ENCODE measurements around the gene SLC25A45.
A peak's percentile ranks its signal among the peaks of the same experiment; 100 is the strongest.
"Not testable (repeated sequence)": the region's sequence is repeated elsewhere in the genome, so short reads cannot be mapped to it uniquely, and the experiment has no call there.

Gene SLC25A45

DNA sequence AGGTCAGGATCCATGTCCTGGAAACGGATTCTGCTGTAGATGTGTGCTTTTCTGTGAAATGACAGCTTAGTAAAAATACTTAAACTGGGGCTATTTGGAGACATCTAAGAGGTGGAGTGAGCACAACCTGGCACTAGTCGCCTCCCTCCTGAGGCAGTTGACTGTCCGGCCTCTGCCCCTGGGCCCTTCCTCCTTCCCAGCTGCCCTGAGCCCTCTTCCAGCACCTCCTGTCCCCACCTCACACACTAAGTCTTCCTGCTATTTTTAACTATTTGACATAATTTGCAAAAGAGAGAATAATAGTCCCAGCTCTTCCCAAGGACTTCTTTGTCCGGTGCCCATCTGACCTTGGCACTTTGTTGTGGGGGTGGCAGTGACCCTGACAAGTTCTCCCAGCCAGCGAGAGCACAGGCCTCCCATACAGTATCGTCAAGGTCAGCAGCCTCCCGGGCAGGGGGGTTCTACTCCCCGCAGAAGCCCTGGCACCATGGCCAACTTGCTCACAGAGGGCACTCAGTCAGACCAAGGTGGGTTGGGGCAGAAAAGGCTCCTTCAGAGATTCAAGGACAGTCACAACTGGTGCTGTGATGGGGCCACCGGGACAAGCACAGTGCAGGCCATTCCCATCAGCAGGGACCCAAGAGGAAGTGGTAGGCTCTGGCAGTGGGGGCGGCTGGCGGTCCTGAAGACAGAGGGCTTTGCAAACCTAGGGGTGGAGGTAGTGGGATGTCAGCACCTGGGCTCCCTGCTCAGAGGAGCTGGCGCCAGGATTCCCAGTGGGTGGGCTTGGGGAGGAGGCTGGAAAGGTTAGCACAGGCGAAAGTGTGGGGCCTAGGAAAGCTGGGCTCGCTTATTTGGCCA, 34.6 kb upstream of the SLC25A45 start:
- Mint-ChIP-seq H3K27me3 (ENCODE audit: low read depth) (no peaks in the 10 kb centered on the region), H3K36me3 (ENCODE audit: low read depth) (peaks cover 4% of the 10 kb centered on the region), H3K9me3 (no peaks in the 10 kb centered on the region), H3K4me1 (ENCODE audit: low read depth) (peaks cover 47% of the 10 kb centered on the region), H3K4me3 (peak overlapping the region; percentile 99), H3K27ac (peak overlapping the region; percentile 99)

DNA sequence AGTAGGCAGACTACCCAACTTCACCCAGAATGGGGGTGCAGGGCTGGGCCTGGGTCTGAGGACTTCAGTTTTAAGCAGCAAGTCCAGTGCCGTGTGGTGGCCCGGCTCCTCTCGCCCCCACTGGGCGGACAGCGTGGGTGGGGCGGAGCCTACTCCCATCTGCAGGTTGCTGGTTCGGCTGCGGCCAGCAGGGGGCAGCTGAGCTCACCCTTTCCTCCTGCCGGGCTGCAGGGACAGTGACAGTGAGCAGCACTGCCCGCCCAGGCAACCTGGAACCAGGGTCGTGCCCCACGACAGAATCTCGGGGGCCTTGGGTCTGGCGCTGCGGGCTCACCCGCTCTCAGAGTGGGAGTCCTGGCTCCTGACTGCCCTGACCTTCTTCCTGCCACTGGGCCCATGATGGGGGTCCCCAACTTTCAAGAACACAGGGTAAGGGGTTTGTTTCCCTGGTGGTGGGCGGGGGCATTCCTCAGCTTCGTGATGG, 33.9 kb upstream of the SLC25A45 start:
- Mint-ChIP-seq H3K36me3 (ENCODE audit: low read depth) (peaks cover 4% of the 10 kb centered on the region), H3K4me1 (ENCODE audit: low read depth) (peaks cover 46% of the 10 kb centered on the region), H3K27me3 (ENCODE audit: low read depth) (no peaks in the 10 kb centered on the region), H3K4me3 (peak overlapping the region; percentile 99), H3K9me3 (no peaks in the 10 kb centered on the region), H3K27ac (peak overlapping the region; percentile 99)

DNA sequence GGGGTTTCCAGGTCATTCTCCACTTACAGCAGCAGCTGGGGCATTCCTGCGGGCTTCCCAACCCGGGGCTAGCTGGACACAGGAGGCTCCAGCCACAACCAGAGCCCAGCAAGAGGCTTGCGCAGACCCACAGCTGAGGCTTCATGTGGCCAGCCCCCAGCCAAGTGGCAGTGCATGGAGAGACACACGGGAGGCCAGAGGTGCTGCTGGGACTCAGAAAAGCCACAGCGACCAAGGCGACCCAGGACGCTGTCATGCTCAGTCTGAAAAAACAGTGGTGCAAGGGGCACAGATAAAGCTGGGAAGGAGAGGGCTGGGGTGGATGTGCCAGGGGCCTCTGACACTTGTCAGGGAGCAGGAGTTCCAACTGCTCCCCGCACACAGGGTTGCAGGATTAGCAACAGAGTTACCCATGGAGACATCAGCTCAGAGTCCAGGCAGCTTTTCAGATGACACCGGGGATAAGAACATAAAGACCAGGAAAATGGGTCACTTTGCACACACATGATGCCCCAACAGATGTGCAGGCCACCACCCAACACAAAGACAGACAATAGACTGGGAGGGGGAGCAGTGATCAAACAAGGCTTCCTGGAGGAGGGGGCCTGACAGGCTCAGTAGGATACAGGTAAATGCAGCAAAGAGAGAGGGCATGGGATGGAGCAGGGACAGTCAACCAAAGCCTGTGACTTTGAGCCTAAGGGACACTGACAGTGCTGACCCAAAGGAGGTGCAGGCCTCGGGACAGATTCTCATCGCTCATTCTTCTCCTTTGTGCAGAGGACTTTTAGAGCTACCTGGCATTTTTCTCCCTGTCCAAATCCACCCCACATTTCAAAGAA, 33.3 kb upstream of the SLC25A45 start:
- peaks cover 4% of the 10 kb centered on the region for H3K36me3 Mint-ChIP-seq (ENCODE audit: low read depth)
- H3K4me1 Mint-ChIP-seq (ENCODE audit: low read depth), result peaks cover 41% of the 10 kb centered on the region
- H3K27ac Mint-ChIP-seq, result peak overlapping the region; percentile 38
- no peaks in the 10 kb centered on the region for H3K27me3 Mint-ChIP-seq (ENCODE audit: low read depth)
- peak overlapping the region; percentile 99 for H3K4me3 Mint-ChIP-seq
- H3K9me3 Mint-ChIP-seq, result no peaks in the 10 kb centered on the region

DNA sequence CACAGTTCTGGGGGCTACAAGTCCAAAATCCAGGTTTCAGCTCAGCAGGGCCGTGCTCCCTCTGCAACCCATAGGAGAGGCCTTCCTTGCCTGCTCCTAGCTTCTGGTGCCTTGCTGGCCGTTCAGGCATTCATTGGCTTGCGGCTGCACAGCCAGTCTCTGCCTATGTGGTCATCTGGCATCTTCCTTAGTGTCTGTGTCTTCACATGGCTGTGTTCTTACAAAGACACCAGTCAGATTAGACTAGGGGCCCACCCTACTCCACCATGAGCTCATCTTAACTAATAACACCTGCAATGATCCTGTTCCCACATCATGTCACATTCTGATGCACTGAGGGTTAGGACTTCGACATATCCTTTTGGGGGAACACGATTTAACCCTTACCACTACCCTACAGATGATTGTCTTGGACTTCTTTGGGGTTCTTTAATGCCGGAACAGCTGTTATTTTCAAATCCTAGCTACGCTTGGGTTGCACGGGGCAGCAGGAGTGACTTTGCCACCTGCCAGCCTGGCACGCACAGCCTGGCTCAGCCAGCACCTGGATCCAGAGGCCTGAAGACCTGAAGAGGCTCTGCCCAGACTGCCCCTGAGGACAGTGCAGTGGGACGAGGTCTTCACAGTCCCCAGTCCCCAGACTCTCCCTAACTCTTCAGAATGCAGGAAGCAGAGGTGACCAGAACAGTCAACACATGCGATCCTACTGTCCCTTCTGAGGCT, 32.5 kb upstream of the SLC25A45 start:
- H3K4me1 Mint-ChIP-seq (ENCODE audit: low read depth), result peaks cover 37% of the 10 kb centered on the region
- H3K27me3 Mint-ChIP-seq (ENCODE audit: low read depth), result no peaks in the 10 kb centered on the region
- no peak overlapping the region for H3K27ac Mint-ChIP-seq

DNA sequence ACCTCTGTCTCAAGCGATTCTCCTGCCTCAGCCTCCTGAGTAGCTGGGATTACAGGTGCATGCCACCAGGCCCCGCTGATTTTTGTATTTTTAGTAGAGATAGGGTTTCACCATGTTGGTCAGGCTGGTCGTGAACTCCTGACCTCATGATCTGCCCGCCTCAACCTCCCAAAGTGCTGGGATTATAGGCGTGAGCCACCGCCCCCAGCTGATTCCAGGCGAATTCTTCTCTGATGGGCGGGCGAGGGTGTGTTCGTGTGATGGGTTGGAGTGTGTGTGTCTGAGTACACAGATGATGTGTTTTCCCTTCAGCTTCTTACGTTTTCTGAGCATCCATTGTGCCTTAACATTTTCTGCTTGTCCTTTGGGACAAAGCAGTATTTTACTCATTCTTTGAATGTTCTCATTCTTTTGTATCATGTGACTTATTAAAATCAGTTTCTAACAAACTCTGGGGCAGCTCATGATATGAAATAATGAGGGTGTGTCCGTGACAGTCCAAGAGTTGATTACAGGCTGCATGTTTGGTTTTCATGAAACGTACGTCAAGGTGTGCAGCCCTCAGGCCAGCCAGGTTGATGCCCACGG, 30.7 kb upstream of the SLC25A45 start:
- not testable (repeated sequence) for H3K27ac Mint-ChIP-seq; H3K4me3 Mint-ChIP-seq; H3K9me3 Mint-ChIP-seq; H3K27me3 Mint-ChIP-seq (ENCODE audit: low read depth)
- H3K4me1 Mint-ChIP-seq (ENCODE audit: low read depth), result peaks cover 23% of the 10 kb centered on the region
- peaks cover 12% of the 10 kb centered on the region for H3K36me3 Mint-ChIP-seq (ENCODE audit: low read depth)

More for the DNA sequence above, 32.5 kb upstream of the SLC25A45 start:
- peaks cover 4% of the 10 kb centered on the region for H3K36me3 Mint-ChIP-seq (ENCODE audit: low read depth)
- no peak overlapping the region for H3K4me3 Mint-ChIP-seq
- no peaks in the 10 kb centered on the region for H3K9me3 Mint-ChIP-seq

DNA sequence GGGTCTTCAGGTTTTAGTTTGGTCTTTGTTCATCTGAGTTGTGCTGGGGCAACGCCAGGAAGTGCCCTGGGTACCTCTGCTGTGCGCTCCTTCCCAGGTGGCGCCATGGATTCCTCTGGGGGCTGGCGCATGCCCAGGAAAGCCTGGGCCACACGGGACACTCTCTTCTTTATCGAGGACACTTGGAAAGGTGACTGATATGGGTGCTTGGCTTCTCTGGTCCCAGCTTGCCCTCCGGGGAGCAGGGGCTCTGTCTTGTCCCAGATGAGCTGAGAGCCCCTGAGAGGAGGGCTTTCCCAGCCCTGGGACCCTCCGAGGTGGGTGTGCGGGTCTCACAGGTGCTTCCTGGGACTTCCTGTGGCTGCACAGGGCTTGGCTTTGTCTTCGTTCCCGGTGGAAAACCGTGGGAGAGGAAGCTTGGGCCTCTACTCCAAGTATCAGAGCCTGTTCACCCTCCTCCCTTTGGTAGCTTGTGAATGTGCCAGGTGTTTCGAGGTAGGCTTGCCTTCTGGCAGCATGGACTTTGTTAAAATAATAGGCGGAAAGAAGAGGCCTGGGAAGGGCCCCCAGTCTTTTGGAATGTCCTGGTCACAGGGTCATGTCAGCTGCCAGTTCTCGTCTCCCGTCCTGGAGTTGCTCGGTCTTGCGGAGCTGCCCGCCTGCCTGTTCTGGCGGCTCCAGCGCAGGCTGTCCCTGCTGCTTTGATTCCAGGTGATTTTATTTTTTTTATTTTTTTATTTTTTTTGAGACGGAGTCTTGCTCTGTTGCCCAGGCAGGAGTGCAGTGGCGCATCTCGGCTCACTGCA, 30.0 kb upstream of the SLC25A45 start:
- no peak overlapping the region for H3K27ac Mint-ChIP-seq
- H3K36me3 Mint-ChIP-seq (ENCODE audit: low read depth), result peaks cover 12% of the 10 kb centered on the region
- H3K27me3 Mint-ChIP-seq (ENCODE audit: low read depth), result no peaks in the 10 kb centered on the region
- no peaks in the 10 kb centered on the region for H3K9me3 Mint-ChIP-seq
- no peak overlapping the region for H3K4me3 Mint-ChIP-seq
- peaks cover 17% of the 10 kb centered on the region for H3K4me1 Mint-ChIP-seq (ENCODE audit: low read depth)

DNA sequence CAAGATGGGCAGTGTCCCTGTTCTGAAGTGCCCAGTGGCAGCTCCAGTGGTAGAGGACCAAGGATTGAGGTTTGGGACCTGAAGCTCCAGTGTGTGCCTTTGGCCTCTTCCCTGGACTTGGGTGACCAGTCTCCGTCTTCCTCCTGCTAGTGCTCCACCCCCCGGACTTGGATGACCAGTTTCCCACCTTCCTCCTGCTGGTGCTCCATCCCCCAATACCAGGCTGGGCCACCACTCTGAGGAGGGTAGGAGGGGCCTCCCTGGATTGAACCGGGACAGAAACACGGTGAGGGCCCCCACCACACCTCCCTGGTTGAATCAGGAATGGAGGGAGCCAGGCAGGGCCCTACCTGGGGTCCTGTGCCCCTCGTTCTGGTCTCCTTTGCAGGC, 29.2 kb upstream of the SLC25A45 start:
- Mint-ChIP-seq H3K36me3 (ENCODE audit: low read depth) (peaks cover 12% of the 10 kb centered on the region), H3K9me3 (no peaks in the 10 kb centered on the region), H3K27ac (no peak overlapping the region), H3K4me1 (ENCODE audit: low read depth) (peaks cover 9% of the 10 kb centered on the region), H3K27me3 (ENCODE audit: low read depth) (no peaks in the 10 kb centered on the region), H3K4me3 (no peak overlapping the region)

DNA sequence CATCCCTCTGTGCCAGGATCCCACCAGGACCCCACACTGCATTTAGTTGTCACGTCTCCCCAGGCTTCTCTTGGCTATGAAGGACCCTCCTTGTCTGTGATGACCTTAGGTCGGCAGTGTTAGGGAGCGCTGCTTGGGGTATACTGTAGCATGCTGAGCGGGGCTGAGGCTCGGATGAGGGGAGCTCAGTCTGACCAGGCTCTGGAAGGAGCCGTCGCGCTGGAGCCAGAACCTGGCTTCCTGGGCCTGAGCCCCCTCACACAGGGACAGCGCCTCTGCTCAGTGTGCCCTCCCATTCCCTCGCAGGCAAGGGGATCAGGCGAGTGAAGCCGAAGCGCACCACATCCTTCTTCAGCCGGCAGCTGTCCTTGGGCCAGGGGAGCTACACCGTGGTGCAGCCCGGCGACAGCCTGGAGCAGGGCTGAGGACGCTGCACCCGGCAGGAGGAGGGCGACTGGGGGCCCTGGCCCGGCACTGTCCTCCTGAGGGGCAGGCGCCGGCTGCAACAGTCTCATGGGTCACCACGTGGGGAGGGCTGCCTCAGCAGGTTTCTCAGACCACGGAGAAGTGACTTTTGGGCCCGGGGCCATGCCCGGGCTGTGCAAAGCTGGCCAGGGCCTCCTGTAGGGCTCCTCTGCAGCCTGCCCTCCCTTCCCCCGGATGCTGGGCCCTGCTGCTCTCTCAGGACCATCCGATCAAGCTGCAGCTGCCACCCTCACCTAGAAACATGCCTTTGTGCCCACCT, 28.7 kb upstream of the SLC25A45 start:
- Mint-ChIP-seq H3K27ac (no peak overlapping the region), H3K27me3 (ENCODE audit: low read depth) (no peaks in the 10 kb centered on the region), H3K4me3 (no peak overlapping the region), H3K9me3 (no peaks in the 10 kb centered on the region), H3K36me3 (ENCODE audit: low read depth) (peaks cover 12% of the 10 kb centered on the region), H3K4me1 (ENCODE audit: low read depth) (peaks cover 5% of the 10 kb centered on the region)

DNA sequence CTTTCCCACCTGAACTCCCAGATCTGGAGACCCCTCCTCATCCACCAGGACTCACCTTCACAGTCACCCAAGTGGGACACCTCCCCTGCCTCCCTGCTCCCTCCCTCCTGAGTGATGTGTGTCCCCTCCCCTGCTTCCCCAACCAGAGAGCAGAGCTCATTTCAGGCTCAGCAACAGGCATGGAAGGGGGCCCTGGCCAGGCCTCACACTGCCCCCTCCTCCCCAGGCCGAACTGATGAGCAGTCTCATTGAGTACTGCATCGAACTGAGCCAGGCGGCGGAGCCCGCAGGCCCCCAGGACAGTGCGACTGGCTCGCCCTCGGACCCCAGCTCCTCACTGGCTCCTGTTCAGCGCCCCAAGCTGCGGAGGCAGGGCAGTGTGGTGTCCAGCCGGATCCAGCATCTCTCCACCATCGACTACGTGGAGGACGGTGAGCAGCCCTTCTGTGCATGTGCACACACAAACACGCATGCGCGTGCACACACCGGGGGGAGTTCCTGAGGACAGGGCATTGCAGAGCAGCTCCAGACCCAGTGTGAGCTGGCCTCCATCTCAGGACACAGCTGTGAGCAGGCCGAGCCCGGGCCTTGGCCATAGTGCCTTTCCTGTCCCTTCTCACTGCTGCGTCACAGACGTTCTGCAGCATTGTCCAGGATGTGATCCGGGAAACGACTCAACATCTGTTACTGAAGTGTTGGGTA, 22.3 kb upstream of the SLC25A45 start:
- Mint-ChIP-seq H3K4me3 (no peak overlapping the region), H3K27ac (no peak overlapping the region), H3K9me3 (no peaks in the 10 kb centered on the region), H3K36me3 (ENCODE audit: low read depth) (peaks cover 14% of the 10 kb centered on the region), H3K4me1 (ENCODE audit: low read depth) (peaks cover 8% of the 10 kb centered on the region), H3K27me3 (ENCODE audit: low read depth) (no peaks in the 10 kb centered on the region)

DNA sequence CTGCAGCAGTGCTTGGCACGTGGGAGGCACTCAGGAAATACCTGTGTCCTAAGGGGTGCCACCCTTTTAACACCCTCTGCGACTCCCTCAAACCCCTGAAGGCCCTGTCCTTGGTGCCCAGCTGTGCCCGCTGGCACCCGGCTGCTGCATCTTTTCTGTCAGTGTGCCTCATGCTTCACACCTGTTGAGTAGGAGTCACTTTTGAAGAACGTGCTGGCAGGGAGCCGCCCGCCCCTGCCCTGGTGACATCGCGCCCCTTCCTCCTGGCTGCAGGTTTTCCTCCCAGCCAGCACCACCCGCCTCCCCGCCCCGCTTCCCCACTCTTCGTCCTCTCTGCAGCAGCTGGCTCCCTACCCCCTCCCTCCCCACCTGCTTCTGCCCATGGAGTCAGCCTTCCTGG, 21.8 kb upstream of the SLC25A45 start:
- peaks cover 13% of the 10 kb centered on the region for H3K36me3 Mint-ChIP-seq (ENCODE audit: low read depth)
- no peak overlapping the region for H3K4me3 Mint-ChIP-seq
- H3K27me3 Mint-ChIP-seq (ENCODE audit: low read depth), result no peaks in the 10 kb centered on the region
- no peak overlapping the region for H3K27ac Mint-ChIP-seq
- no peaks in the 10 kb centered on the region for H3K9me3 Mint-ChIP-seq
- peaks cover 8% of the 10 kb centered on the region for H3K4me1 Mint-ChIP-seq (ENCODE audit: low read depth)

DNA sequence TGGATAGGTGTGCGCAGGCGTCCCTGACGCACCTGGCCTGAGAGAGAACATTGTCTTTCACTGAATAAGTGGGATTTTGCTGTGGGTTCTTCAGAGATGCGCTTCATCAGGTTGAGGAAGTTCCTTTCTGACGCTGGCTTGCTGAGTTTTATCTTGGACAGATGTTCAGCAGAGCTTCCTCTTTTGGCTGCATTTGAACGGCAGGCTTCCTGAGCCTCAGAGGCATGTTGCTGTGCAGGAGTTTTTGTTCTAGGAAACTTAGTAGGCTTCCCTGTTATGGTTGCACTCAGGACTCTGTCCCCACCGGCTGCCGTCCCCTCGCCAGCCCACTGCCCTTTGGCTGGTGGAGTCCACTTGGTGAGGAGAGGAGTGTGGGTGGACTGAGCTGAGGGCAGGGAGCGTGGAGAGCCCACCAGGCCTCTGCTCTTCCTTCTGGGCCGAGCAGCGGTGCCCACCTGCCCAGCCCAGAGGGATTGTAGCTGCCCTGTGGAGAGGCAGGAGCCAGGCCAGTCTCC, 21.2 kb upstream of the SLC25A45 start:
- Mint-ChIP-seq H3K4me1 (ENCODE audit: low read depth) (peaks cover 8% of the 10 kb centered on the region), H3K4me3 (no peak overlapping the region), H3K9me3 (no peaks in the 10 kb centered on the region), H3K36me3 (ENCODE audit: low read depth) (peaks cover 12% of the 10 kb centered on the region), H3K27ac (peak overlapping the region; percentile 49), H3K27me3 (ENCODE audit: low read depth) (no peaks in the 10 kb centered on the region)

DNA sequence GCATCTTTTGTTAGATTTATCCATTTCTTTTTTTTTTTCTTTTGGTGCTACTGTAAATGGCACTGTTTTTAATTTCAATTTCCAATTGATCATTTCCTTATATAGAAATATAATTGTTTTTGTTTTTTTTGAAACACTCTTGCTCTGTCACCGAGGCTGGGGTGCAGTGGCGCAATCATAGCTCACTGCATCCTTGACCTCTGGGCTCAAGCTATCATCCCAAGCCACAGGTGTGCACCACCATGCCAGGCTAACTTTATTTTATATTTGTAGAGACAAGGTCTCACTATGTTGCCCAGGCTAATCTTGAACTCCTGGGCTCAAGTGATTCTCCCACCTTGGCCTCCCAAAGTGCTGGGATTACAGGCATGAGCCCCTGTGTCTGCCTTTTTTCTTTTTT, 20.3 kb upstream of the SLC25A45 start:
- peaks cover 19% of the 10 kb centered on the region for H3K36me3 Mint-ChIP-seq (ENCODE audit: low read depth)
- H3K27ac Mint-ChIP-seq, result no peak overlapping the region
- H3K9me3 Mint-ChIP-seq, result no peaks in the 10 kb centered on the region

More for the DNA sequence above, 20.3 kb upstream of the SLC25A45 start:
- no peak overlapping the region for H3K4me3 Mint-ChIP-seq
- H3K4me1 Mint-ChIP-seq (ENCODE audit: low read depth), result peaks cover 8% of the 10 kb centered on the region
- no peaks in the 10 kb centered on the region for H3K27me3 Mint-ChIP-seq (ENCODE audit: low read depth)

Measured in T-helper 1 cell treated with Interleukin-12 subunit alpha and Interleukin-12 subunit beta and Interleukin-4 antibody, amounts not matched to agents 30 μg/mL and 1 μg/mL, for 36 hours (primary cell).